Mesenchymal stem cell (in vitro differentiated cells and primary cell): Measurements from ENCODE around the gene LBR.

Source experiments
- DNase-seq: peaks from one replicate; pipeline ENCODE4 v3.0.0-alpha.2; 2013
- H2AFZ ChIP-seq: one replicate; pipeline ENCODE4 v1.6.1; 2013; ENCODE audit warnings: low read depth, mild to moderate bottlenecking, control low read depth, inconsistent platforms, low read length, moderate library complexity
- H2AK5ac ChIP-seq: 2 replicates; pipeline ENCODE4 v1.6.1; 2013; ENCODE audit warnings: low read length, moderate library complexity, mild to moderate bottlenecking, inconsistent platforms; ENCODE audit not compliant: severe bottlenecking
- H2BK120ac ChIP-seq: one replicate; pipeline ENCODE4 v1.6.1; 2013; ENCODE audit warnings: low read depth, mild to moderate bottlenecking, inconsistent platforms, low read length, moderate library complexity
- H2BK12ac ChIP-seq, 2 experiments: one replicate each; pipeline ENCODE4 v1.6.1; 2013; ENCODE audit warnings: inconsistent platforms in 2 of 2, low read length in 2 of 2, mild to moderate bottlenecking in 2 of 2, moderate library complexity in 2 of 2, control low read depth in 1 of 2
- H2BK15ac ChIP-seq: one replicate; pipeline ENCODE4 v1.6.1; 2013; ENCODE audit warnings: mild to moderate bottlenecking, low read depth, inconsistent platforms; ENCODE audit not compliant: poor library complexity, severe bottlenecking
- H2BK5ac ChIP-seq: 2 replicates; pipeline ENCODE4 v1.6.1; 2013; ENCODE audit warnings: low read depth, mild to moderate bottlenecking, low read length, control low read depth, inconsistent platforms; ENCODE audit not compliant: poor library complexity, severe bottlenecking
- H3K14ac ChIP-seq, 2 experiments: one replicate each; pipeline ENCODE4 v1.6.1; 2013; ENCODE audit warnings: inconsistent platforms in 2 of 2, low read length in 2 of 2, control low read depth in 1 of 2, mild to moderate bottlenecking in 1 of 2, moderate library complexity in 1 of 2
- H3K18ac ChIP-seq, 2 experiments: one replicate each; pipeline ENCODE4 v1.6.1; 2013; ENCODE audit warnings: inconsistent platforms in 2 of 2, low read length in 2 of 2, control low read depth in 1 of 2, low read depth in 1 of 2, mild to moderate bottlenecking in 1 of 2
- H3K23ac ChIP-seq, 2 experiments: one replicate each; pipeline ENCODE4 v1.6.1; 2013; ENCODE audit warnings: inconsistent platforms in 2 of 2, low read length in 2 of 2, mild to moderate bottlenecking in 2 of 2, moderate library complexity in 2 of 2, control low read depth in 1 of 2
- H3K27ac ChIP-seq: 2 replicates; pipeline ENCODE4 v1.5.1; 2013; ENCODE audit warnings: mild to moderate bottlenecking, moderate library complexity, low read length, control low read depth, inconsistent platforms; ENCODE audit not compliant: poor library complexity, severe bottlenecking
- H3K27me3 ChIP-seq, 2 experiments: 2 replicates each; pipeline versions ENCODE4 v1.6.1 to v1.7.0; 2013; ENCODE audit warnings: low read length in 2 of 2, mild to moderate bottlenecking in 2 of 2, moderate library complexity in 2 of 2, control low read depth in 1 of 2, inconsistent platforms in 1 of 2; ENCODE audit not compliant: control insufficient read depth in 1 of 2, insufficient read depth in 1 of 2
- H3K36me3 ChIP-seq, 2 experiments: 2 replicates each; pipeline versions ENCODE4 v1.6.1 to v1.7.0; 2013; ENCODE audit warnings: low read length in 2 of 2, control low read depth in 1 of 2, inconsistent platforms in 1 of 2, low read depth in 1 of 2, mild to moderate bottlenecking in 1 of 2; ENCODE audit not compliant: insufficient read depth in 2 of 2, control insufficient read depth in 1 of 2
- H3K4ac ChIP-seq, 2 experiments: one replicate each; pipeline ENCODE4 v1.6.1; 2013; ENCODE audit warnings: inconsistent platforms in 2 of 2, low read length in 2 of 2, mild to moderate bottlenecking in 2 of 2, moderate library complexity in 2 of 2, control low read depth in 1 of 2, low read depth in 1 of 2
- H3K4me1 ChIP-seq: 2 replicates; pipeline ENCODE4 v1.6.1; 2013; ENCODE audit warnings: low read depth, low read length, control low read depth; ENCODE audit not compliant: control insufficient read depth, insufficient read depth
- H3K4me2 ChIP-seq: 2 replicates; pipeline ENCODE4 v1.6.1; 2013; ENCODE audit warnings: low read length, mild to moderate bottlenecking, inconsistent platforms; ENCODE audit not compliant: poor library complexity, severe bottlenecking
- H3K4me3 ChIP-seq, 2 experiments: 2 replicates each; pipeline versions ENCODE4 v1.5.1 to v1.7.0; 2013; ENCODE audit warnings: low read length in 2 of 2, mild to moderate bottlenecking in 2 of 2, control low read depth in 1 of 2, low read depth in 1 of 2; ENCODE audit not compliant: insufficient read depth in 1 of 2
- H3K79me1 ChIP-seq: replicated peaks from 2 replicates; pipeline ENCODE4 v1.6.1; 2013; ENCODE audit warnings: mild to moderate bottlenecking, control low read depth, low read length, inconsistent platforms; ENCODE audit not compliant: poor library complexity, severe bottlenecking
- H3K9ac ChIP-seq: 2 replicates; pipeline ENCODE4 v1.7.0; 2013; ENCODE audit warnings: mild to moderate bottlenecking, low read length, moderate library complexity
- H3K9me3 ChIP-seq: 2 replicates; pipeline ENCODE4 v1.7.0; 2013; ENCODE audit warnings: mild to moderate bottlenecking, low read length; ENCODE audit not compliant: control insufficient read depth
- H4K8ac ChIP-seq: one replicate; pipeline ENCODE4 v1.6.1; 2013; ENCODE audit warnings: inconsistent platforms, mild to moderate bottlenecking, low read length, moderate library complexity
- H4K91ac ChIP-seq: one replicate; pipeline ENCODE4 v1.6.1; 2013; ENCODE audit warnings: mild to moderate bottlenecking, low read length, inconsistent platforms
- whole genome bisulfite sequencing: methylation state at CpG from one replicate; pipeline ENCODE4 v1.1.7; 2013; ENCODE audit warnings: mixed read lengths; 5-methylcytosine and 5-hydroxymethylcytosine counted together

Gene LBR

DNA sequence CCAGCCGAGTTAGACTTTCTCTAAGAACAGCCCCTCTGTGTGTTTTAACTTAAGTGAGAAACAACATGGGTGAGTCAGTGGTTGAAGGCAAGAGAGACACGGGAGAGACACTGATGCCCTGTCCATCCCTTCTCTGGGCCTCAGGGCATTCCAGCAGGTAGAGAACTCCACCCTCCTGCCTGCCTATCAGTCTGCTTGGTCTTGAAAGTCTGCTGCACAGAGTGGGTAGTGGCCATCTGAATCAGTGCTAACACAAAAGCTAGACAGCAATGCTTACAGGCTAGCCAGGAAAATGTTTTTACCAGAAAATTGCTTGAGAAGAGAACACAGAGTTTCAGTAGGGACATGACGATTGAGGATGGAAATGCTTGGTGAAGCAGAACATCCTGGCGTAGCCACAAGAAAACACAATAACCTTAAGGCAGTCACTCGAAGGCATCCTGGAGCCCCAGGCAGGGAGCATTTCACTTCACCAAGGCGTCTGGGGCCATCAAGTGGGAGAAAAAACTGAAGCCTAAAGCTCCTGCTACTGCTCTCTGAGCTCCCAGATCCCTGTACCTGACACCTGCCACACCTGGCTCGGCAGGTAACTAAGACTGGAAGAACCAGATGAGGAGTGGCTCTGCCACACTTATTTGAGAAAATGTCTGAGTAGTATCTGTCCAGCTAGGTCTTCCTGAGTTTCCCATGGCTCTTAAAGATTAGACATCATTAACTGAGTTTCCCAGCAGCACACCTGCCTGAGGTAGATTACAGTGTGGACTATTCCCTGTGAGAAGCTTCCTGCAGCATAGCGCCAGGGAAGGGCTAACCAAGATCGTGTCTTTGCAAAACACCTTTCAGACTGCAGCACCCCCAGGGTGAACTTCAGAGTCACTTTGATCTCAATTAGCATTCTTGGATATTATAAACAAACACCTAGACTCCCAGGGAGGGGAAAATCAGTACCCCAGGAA is 18.1 kb upstream of the LBR start:
- Histone ChIP-seq H3K18ac (peak overlapping the region in 1 of 2 experiments; percentile 1), H3K4ac (peak overlapping the region; percentile 35 to 46), H3K9ac (no peak overlapping the region), H3K23ac (peak overlapping the region in 1 of 2 experiments; percentile 18), H3K27me3 (peaks cover 0 to 11% of the 10 kb centered on the region in 2 experiments), H2BK120ac (no peak overlapping the region), H3K27ac (peak overlapping the region; percentile 65), H3K36me3 (no peaks in the 10 kb centered on the region), H2AK5ac (peak overlapping the region; percentile 5), H3K14ac (no peak overlapping the region), H3K9me3 (no peaks in the 10 kb centered on the region), H2BK15ac (no peak overlapping the region), H2AFZ (no peak overlapping the region), H3K79me1 (no peaks in the 10 kb centered on the region), H2BK12ac (peak overlapping the region; percentile 31 to 55), H3K4me2 (no peak overlapping the region), H2BK5ac (no peak overlapping the region), H3K4me1 (peaks cover 41% of the 10 kb centered on the region), H3K4me3 (no peak overlapping the region), H4K91ac (peak overlapping the region; percentile 75), H4K8ac (peak overlapping the region; percentile 85)
- no peak for DNase-seq
- 84% methylated on average over 8 of the region's 9 CpGs for WGBS

DNA sequence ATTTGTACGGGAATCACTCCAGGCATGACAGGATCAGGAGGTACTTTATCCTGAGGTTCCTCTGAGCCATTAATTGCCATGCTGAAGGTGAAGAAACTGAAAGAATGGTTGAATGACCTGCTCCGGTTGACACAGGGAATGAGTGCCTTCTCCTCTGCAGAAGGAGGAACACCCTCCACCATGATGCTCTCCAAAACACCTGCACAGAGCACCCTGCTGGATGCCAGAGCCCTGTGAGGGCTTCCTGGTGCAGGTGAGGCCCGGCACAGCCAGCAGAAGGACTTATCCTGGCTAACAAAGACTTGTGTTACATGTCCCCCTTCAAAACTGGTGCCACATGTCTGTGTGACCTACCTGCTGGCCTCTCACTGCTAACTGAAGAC is 14.3 kb upstream of the LBR start:
- Histone ChIP-seq H3K4me2 (no peak overlapping the region), H2BK120ac (no peak overlapping the region), H2BK12ac (no peak overlapping the region), H3K14ac (no peak overlapping the region), H3K4ac (no peak overlapping the region), H2BK15ac (no peak overlapping the region), H3K23ac (no peak overlapping the region), H3K9me3 (no peaks in the 10 kb centered on the region), H3K36me3 (no peaks in the 10 kb centered on the region), H3K9ac (no peak overlapping the region), H4K8ac (no peak overlapping the region), H4K91ac (no peak overlapping the region), H3K4me1 (peaks cover 33% of the 10 kb centered on the region), H2AFZ (no peak overlapping the region), H3K27me3 (no peaks in the 10 kb centered on the region), H3K18ac (no peak overlapping the region), H2BK5ac (no peak overlapping the region), H2AK5ac (no peak overlapping the region), H3K27ac (no peak overlapping the region), H3K4me3 (no peak overlapping the region), H3K79me1 (no peaks in the 10 kb centered on the region)
- 92% methylated on average over 3 of the region's 3 CpGs for WGBS
- no peak for DNase-seq

DNA sequence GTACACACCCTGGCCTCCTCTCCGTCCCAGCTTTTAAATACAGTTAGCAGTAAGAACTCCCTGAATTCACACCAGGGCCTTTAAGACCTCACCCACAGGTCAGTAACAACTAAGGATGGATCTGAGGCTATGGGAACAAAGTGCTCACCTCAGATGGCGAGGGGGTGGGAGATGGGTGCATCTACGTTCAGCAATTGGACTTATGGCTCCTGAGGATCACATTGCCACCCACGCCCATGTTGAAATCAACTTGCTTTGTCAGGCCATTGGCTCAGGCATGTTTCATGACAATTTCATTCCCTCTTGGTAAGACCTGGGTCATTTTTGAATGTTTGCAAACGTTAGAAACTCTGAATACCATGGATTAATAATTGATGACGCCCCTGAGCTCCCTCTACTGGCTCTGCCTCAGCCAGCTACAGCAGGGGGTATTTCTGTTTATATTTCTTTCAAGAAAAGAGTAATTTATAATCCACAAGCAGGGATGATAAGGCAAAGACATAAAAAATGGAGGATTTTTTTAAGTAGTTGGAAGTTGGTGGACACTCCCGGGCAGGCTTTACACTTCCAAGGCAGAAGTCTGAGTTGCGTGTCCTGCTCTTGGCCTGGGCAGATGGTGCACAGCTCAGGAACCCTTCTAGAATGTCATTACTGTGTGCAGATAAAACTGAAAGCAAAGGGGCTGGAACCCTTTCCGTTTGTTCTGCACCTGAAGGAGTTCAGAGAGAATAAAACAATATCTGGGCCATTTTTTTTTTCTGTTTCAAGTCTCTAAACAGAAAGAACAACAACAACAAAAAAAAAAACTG is 13.7 kb upstream of the LBR start:
- no peak overlapping the region for H3K9ac ChIP-seq
- H3K18ac ChIP-seq = no peak overlapping the region
- no peak overlapping the region for H4K91ac ChIP-seq
- no peak overlapping the region for H3K23ac ChIP-seq
- H3K4me3 ChIP-seq = no peak overlapping the region
- peak overlapping the region; percentile 29 for H4K8ac ChIP-seq
- peaks cover 0 to under 1% of the 10 kb centered on the region in 2 experiments for H3K27me3 ChIP-seq
- H2BK120ac ChIP-seq = no peak overlapping the region
- H3K14ac ChIP-seq = no peak overlapping the region
- H2AK5ac ChIP-seq = no peak overlapping the region
- H3K4me1 ChIP-seq = peaks cover 29% of the 10 kb centered on the region
- no peak overlapping the region for H2BK12ac ChIP-seq
- WGBS = 82% methylated on average over 8 of the region's 9 CpGs
- no peak overlapping the region for H2BK5ac ChIP-seq
- no peak overlapping the region for H2AFZ ChIP-seq
- no peaks in the 10 kb centered on the region for H3K36me3 ChIP-seq
- H3K9me3 ChIP-seq = no peaks in the 10 kb centered on the region
- peak overlapping the region; percentile 53 for H3K27ac ChIP-seq
- H3K4ac ChIP-seq = no peak overlapping the region
- H3K4me2 ChIP-seq = no peak overlapping the region
- no peak for DNase-seq
- no peaks in the 10 kb centered on the region for H3K79me1 ChIP-seq
- no peak overlapping the region for H2BK15ac ChIP-seq
